GM23338 (cell line): Measurements from ENCODE around the gene MEI4. TPM values are rescaled to one million over a fixed set of nuclear protein-coding genes. Genes with fewer than 3 reads are reported as not detected.

Experiments
- ATAC-seq: fragments of 200-7000 bp; cut with Tn5 transposase; 3 replicates; pipeline ENCODE4 v1.9.1; 2020
- DNase-seq: peaks from one replicate; pipeline ENCODE4 v3.0.0-alpha.2; 2015; ENCODE audit warnings: low spot score
- H2AFZ ChIP-seq: fragments of 200-600 bp; sonication (generic); 2 replicates; pipeline ENCODE4 v1.8.0; 2016; ENCODE audit warnings: antibody characterized with exemption, mild to moderate bottlenecking, moderate library complexity
- H3F3A ChIP-seq: fragments of 200-600 bp; sonication (generic); replicated peaks from 2 replicates; pipeline ENCODE4 v1.8.0; 2017; ENCODE audit warnings: antibody characterized with exemption, mixed run types, low read depth
- H3K27ac ChIP-seq: fragments of 200-600 bp; sonication (generic); 2 replicates; pipeline ENCODE4 v1.6.1; 2016; ENCODE audit warnings: low read depth
- H3K27me3 ChIP-seq: fragments of 200-600 bp; sonication (generic); 2 replicates; pipeline ENCODE4 v1.8.0; 2016; ENCODE audit warnings: mild to moderate bottlenecking, mixed run types, moderate library complexity; ENCODE audit not compliant: insufficient read depth
- H3K36me3 ChIP-seq: fragments of 200-600 bp; sonication (generic); 2 replicates; pipeline ENCODE4 v1.8.0; 2016; ENCODE audit warnings: mild to moderate bottlenecking; ENCODE audit not compliant: insufficient read depth
- H3K4me1 ChIP-seq: fragments of 200-600 bp; sonication (generic); 2 replicates; pipeline ENCODE4 v1.8.0; 2016; ENCODE audit warnings: mild to moderate bottlenecking, moderate library complexity; ENCODE audit not compliant: insufficient read depth
- H3K4me2 ChIP-seq: fragments of 200-600 bp; sonication (generic); 2 replicates; pipeline ENCODE4 v1.7.1; 2017; ENCODE audit warnings: mixed run types
- H3K4me3 ChIP-seq: fragments of 200-600 bp; sonication (generic); 2 replicates; pipeline ENCODE4 v1.6.1; 2016; ENCODE audit warnings: mixed run types
- H3K79me2 ChIP-seq: fragments of 200-600 bp; sonication (generic); replicated peaks from 2 replicates; pipeline ENCODE4 v1.8.0; 2017; ENCODE audit warnings: mild to moderate bottlenecking; ENCODE audit not compliant: insufficient read depth
- H3K9me2 ChIP-seq: fragments of 200-600 bp; sonication (generic); 2 replicates; pipeline ENCODE4 v1.8.0; 2017; ENCODE audit not compliant: insufficient read depth
- H4K20me1 ChIP-seq: fragments of 200-600 bp; sonication (generic); replicated peaks from 2 replicates; pipeline ENCODE4 v1.8.0; 2017; ENCODE audit warnings: mild to moderate bottlenecking; ENCODE audit not compliant: insufficient read depth
- H3K27ac Mint-ChIP-seq: 2 replicates; pipeline ENCODE4 v1.8.0; 2020; ENCODE audit warnings: inconsistent platforms, mild to moderate bottlenecking, moderate library complexity, mixed read lengths
- H3K27me3 Mint-ChIP-seq: 3 replicates; pipeline ENCODE4 v1.8.0; 2022; ENCODE audit warnings: low read depth, mild to moderate bottlenecking, moderate library complexity, mixed read lengths, inconsistent platforms; ENCODE audit not compliant: insufficient read depth, poor library complexity
- H3K36me3 Mint-ChIP-seq: 3 replicates; pipeline ENCODE4 v1.8.0; 2021; ENCODE audit warnings: low read depth, mild to moderate bottlenecking, inconsistent platforms, moderate library complexity, mixed read lengths
- H3K4me1 Mint-ChIP-seq: 3 replicates; pipeline ENCODE4 v1.8.0; 2020; ENCODE audit warnings: mild to moderate bottlenecking, inconsistent platforms, mixed read lengths
- H3K4me3 Mint-ChIP-seq: 3 replicates; pipeline ENCODE4 v1.8.0; 2021; ENCODE audit warnings: moderate library complexity, mild to moderate bottlenecking, inconsistent platforms, mixed read lengths
- H3K9me3 Mint-ChIP-seq: 3 replicates; pipeline ENCODE4 v1.8.0; 2020; ENCODE audit warnings: moderate library complexity, mild to moderate bottlenecking, inconsistent platforms, mixed read lengths
- EZH2 ChIP-seq: fragments of 200-600 bp; sonication (generic); IDR thresholded peaks from one replicate; pipeline ENCODE4 v1.8.0; 2017; ENCODE audit warnings: antibody characterized with exemption, mild to moderate bottlenecking, low read depth; ENCODE audit not compliant: unreplicated experiment
- EZH2phosphoT487 ChIP-seq: fragments of 200-600 bp; sonication (generic); IDR thresholded peaks from one replicate; pipeline ENCODE4 v1.8.1; 2018; ENCODE audit warnings: antibody characterized with exemption; ENCODE audit not compliant: unreplicated experiment
- NANOG ChIP-seq: IDR thresholded peaks from 2 replicates; pipeline ENCODE4 v1.6.1; 2016; ENCODE audit warnings: antibody characterized with exemption, borderline replicate concordance
- polyA plus RNA-seq: library from polyadenylated mRNA; unstranded; fragments of >200 nt; fragmentation: Nextera tagmentation; extraction: Ambion mirVana; gene quantifications from 2 replicates; pipeline ENCODE4 v1.2.1, GENCODE V29; 2016
- total RNA-seq: library from RNA; depleted of rRNA; stranded (reverse); fragments of >200 nt; shearing (Covaris generic); gene quantifications from 2 replicates; pipeline ENCODE4 v1.2.3, GENCODE V29; 2014
- TF ChIP-seq, protein P1 (sequence below): fragments of 250-450 bp; sonication (Bioruptor Pico); IDR thresholded peaks from 2 replicates; pipeline ENCODE4 v1.5.0; 2020; ENCODE audit warnings: mild to moderate bottlenecking, moderate library complexity
- TF ChIP-seq, protein P2 (sequence below): IDR thresholded peaks from one replicate; pipeline ENCODE4 v1.6.1; 2018; ENCODE audit warnings: antibody characterized with exemption; ENCODE audit not compliant: unreplicated experiment
- TF ChIP-seq, protein P3 (sequence below): IDR thresholded peaks from 2 replicates; pipeline ENCODE4 v1.6.1; 2016; ENCODE audit warnings: antibody characterized with exemption

MEI4 gene
- total and polyA plus RNA-seq, 2 experiments from 2014 or later = 0.23 to 0.63 TPM

DNA sequence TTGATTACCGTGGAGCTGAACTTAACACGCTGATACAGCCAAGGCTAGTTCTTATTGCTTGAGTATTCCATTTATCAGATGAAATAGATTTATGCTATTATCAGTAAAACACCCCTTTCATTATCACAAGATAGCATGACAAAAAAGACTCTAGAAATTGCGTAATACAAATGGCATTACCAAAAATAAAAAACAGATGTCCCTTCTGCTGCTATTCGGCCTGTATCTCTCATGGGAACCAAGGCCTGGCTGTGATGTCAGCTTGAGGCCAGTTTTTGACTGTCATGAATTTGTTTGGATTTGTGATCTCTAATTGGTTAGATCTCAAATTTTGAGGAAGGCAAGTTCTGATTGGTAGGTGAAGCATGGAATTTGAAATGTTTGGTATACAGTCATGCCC lies 25.2 kb downstream of the MEI4 start (continued):
- TF ChIP-seq, protein P1, sequence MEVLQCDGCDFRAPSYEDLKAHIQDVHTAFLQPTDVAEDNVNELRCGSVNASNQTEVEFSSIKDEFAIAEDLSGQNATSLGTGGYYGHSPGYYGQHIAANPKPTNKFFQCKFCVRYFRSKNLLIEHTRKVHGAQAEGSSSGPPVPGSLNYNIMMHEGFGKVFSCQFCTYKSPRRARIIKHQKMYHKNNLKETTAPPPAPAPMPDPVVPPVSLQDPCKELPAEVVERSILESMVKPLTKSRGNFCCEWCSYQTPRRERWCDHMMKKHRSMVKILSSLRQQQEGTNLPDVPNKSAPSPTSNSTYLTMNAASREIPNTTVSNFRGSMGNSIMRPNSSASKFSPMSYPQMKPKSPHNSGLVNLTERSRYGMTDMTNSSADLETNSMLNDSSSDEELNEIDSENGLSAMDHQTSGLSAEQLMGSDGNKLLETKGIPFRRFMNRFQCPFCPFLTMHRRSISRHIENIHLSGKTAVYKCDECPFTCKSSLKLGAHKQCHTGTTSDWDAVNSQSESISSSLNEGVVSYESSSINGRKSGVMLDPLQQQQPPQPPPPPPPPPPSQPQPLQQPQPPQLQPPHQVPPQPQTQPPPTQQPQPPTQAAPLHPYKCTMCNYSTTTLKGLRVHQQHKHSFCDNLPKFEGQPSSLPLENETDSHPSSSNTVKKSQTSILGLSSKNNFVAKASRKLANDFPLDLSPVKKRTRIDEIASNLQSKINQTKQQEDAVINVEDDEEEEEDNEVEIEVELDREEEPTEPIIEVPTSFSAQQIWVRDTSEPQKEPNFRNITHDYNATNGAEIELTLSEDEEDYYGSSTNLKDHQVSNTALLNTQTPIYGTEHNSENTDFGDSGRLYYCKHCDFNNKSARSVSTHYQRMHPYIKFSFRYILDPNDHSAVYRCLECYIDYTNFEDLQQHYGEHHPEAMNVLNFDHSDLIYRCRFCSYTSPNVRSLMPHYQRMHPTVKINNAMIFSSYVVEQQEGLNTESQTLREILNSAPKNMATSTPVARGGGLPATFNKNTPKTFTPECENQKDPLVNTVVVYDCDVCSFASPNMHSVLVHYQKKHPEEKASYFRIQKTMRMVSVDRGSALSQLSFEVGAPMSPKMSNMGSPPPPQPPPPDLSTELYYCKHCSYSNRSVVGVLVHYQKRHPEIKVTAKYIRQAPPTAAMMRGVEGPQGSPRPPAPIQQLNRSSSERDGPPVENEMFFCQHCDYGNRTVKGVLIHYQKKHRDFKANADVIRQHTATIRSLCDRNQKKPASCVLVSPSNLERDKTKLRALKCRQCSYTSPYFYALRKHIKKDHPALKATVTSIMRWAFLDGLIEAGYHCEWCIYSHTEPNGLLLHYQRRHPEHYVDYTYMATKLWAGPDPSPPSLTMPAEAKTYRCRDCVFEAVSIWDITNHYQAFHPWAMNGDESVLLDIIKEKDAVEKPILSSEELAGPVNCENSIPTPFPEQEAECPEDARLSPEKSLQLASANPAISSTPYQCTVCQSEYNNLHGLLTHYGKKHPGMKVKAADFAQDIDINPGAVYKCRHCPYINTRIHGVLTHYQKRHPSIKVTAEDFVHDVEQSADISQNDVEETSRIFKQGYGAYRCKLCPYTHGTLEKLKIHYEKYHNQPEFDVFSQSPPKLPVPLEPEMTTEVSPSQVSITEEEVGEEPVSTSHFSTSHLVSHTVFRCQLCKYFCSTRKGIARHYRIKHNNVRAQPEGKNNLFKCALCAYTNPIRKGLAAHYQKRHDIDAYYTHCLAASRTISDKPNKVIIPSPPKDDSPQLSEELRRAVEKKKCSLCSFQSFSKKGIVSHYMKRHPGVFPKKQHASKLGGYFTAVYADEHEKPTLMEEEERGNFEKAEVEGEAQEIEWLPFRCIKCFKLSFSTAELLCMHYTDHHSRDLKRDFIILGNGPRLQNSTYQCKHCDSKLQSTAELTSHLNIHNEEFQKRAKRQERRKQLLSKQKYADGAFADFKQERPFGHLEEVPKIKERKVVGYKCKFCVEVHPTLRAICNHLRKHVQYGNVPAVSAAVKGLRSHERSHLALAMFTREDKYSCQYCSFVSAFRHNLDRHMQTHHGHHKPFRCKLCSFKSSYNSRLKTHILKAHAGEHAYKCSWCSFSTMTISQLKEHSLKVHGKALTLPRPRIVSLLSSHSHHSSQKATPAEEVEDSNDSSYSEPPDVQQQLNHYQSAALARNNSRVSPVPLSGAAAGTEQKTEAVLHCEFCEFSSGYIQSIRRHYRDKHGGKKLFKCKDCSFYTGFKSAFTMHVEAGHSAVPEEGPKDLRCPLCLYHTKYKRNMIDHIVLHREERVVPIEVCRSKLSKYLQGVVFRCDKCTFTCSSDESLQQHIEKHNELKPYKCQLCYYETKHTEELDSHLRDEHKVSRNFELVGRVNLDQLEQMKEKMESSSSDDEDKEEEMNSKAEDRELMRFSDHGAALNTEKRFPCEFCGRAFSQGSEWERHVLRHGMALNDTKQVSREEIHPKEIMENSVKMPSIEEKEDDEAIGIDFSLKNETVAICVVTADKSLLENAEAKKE (CRISPR knock-in tag) = no peak

DNA sequence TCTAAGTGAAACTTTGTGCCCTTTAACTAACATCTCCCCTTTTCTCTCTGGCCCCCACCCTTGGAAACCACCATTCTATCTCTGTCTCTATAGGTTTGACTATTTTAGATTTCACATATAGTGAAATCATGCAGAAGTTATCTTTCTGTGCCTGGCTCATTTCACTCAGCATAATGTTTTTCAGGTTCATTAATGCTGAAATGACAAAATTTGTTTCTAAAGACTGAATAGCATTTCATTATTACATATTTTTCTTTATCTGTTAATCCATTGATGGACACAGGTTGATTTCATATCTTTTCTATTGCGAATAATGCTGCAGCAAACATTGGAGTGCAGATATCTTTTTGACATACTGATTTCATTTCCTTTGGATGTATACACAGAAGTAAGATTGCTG lies 30.7 kb downstream of the MEI4 start:
- Histone ChIP-seq H2AFZ (no peak overlapping the region), H3K4me2 (no peak overlapping the region), H3K27ac (no peak overlapping the region), H3K36me3 (no peaks in the 10 kb centered on the region), H3K79me2 (no peaks in the 10 kb centered on the region), H3K9me2 (no peaks in the 10 kb centered on the region), H3K4me1 (no peaks in the 10 kb centered on the region), H3K4me3 (no peak overlapping the region), H3F3A (no peaks in the 10 kb centered on the region), H3K27me3 (no peaks in the 10 kb centered on the region), H4K20me1 (no peaks in the 10 kb centered on the region)
- Mint-ChIP-seq H3K9me3 (no peaks in the 10 kb centered on the region), H3K4me1 (no peaks in the 10 kb centered on the region), H3K4me3 (no peak overlapping the region), H3K36me3 (no peaks in the 10 kb centered on the region), H3K27me3 (peaks cover 2% of the 10 kb centered on the region), H3K27ac (no peak overlapping the region)
- DNase-seq (no peak), ATAC-seq (no peak)
- TF ChIP-seq, protein P2, sequence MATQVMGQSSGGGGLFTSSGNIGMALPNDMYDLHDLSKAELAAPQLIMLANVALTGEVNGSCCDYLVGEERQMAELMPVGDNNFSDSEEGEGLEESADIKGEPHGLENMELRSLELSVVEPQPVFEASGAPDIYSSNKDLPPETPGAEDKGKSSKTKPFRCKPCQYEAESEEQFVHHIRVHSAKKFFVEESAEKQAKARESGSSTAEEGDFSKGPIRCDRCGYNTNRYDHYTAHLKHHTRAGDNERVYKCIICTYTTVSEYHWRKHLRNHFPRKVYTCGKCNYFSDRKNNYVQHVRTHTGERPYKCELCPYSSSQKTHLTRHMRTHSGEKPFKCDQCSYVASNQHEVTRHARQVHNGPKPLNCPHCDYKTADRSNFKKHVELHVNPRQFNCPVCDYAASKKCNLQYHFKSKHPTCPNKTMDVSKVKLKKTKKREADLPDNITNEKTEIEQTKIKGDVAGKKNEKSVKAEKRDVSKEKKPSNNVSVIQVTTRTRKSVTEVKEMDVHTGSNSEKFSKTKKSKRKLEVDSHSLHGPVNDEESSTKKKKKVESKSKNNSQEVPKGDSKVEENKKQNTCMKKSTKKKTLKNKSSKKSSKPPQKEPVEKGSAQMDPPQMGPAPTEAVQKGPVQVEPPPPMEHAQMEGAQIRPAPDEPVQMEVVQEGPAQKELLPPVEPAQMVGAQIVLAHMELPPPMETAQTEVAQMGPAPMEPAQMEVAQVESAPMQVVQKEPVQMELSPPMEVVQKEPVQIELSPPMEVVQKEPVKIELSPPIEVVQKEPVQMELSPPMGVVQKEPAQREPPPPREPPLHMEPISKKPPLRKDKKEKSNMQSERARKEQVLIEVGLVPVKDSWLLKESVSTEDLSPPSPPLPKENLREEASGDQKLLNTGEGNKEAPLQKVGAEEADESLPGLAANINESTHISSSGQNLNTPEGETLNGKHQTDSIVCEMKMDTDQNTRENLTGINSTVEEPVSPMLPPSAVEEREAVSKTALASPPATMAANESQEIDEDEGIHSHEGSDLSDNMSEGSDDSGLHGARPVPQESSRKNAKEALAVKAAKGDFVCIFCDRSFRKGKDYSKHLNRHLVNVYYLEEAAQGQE = no peak
- TF ChIP-seq EZH2phosphoT487 (no peak), EZH2 (no peak), NANOG (no peak)
- TF ChIP-seq, protein P3, sequence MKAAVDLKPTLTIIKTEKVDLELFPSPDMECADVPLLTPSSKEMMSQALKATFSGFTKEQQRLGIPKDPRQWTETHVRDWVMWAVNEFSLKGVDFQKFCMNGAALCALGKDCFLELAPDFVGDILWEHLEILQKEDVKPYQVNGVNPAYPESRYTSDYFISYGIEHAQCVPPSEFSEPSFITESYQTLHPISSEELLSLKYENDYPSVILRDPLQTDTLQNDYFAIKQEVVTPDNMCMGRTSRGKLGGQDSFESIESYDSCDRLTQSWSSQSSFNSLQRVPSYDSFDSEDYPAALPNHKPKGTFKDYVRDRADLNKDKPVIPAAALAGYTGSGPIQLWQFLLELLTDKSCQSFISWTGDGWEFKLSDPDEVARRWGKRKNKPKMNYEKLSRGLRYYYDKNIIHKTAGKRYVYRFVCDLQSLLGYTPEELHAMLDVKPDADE = no peak
